K562 (cell line): Measurements from ENCODE around the gene TNFAIP3. TPM values are rescaled to one million over a fixed set of nuclear protein-coding genes. Genes with fewer than 3 reads are reported as not detected.

Experiments
- ARID1B ChIP-seq: fragments of 450-650 bp; IDR thresholded peaks from 2 replicates; pipeline ENCODE4 v1.6.1; 2016; ENCODE audit warnings: antibody characterized with exemption, mild to moderate bottlenecking, inconsistent platforms
- CC2D1A ChIP-seq: fragments of 450-650 bp; IDR thresholded peaks from 2 replicates; pipeline ENCODE4 v1.6.1; 2017; ENCODE audit warnings: mild to moderate bottlenecking
- FOXK2 ChIP-seq, 2 experiments: fragments of 450-650 bp; IDR thresholded peaks in 1 of 2; conservative IDR thresholded peaks in 1 of 2; 2 replicates each; pipeline ENCODE4 v1.6.1; 2016; ENCODE audit warnings: low read depth in 2 of 2, mild to moderate bottlenecking in 1 of 2
- IRF9 ChIP-seq: fragments of 450-650 bp; IDR thresholded peaks from 2 replicates; pipeline ENCODE4 v1.6.1; 2016; ENCODE audit warnings: missing biosample characterization, missing genetic modification characterization
- KLF16 ChIP-seq: IDR thresholded peaks from 2 replicates; pipeline ENCODE4 v1.6.1; 2016; ENCODE audit warnings: antibody characterized with exemption
- NUFIP1 ChIP-seq: fragments of 450-650 bp; IDR thresholded peaks from 2 replicates; pipeline ENCODE4 v1.6.1; 2018; ENCODE audit not compliant: partially characterized antibody
- PTRF ChIP-seq: fragments of 450-650 bp; IDR thresholded peaks from 2 replicates; pipeline ENCODE4 v1.6.1; 2016; ENCODE audit warnings: mild to moderate bottlenecking, missing genetic modification characterization, missing compliant biosample characterization
- STAG1 ChIP-seq: sonication (generic); formaldehyde crosslinking; IDR thresholded peaks from 2 replicates; pipeline ENCODE4 v1.5.0; 2020; ENCODE audit warnings: missing genetic modification reagents, borderline replicate concordance
- ZEB2 ChIP-seq: fragments of 450-650 bp; IDR thresholded peaks from 2 replicates; pipeline ENCODE4 v1.6.1; 2016
- ZNF124 ChIP-seq: sonication (generic); formaldehyde crosslinking; IDR thresholded peaks from 2 replicates; pipeline ENCODE4 v1.8.1; 2022; ENCODE audit warnings: missing genetic modification reagents
- ZNF609 ChIP-seq: sonication (generic); formaldehyde crosslinking; IDR thresholded peaks from 2 replicates; pipeline ENCODE4 v1.8.1; 2023; ENCODE audit warnings: missing genetic modification reagents, mild to moderate bottlenecking, borderline replicate concordance
- ZNF668 ChIP-seq: fragments of 250-450 bp; sonication (Bioruptor Pico); IDR thresholded peaks from 2 replicates; pipeline ENCODE4 v1.8.0; 2022; ENCODE audit warnings: mild to moderate bottlenecking, inconsistent platforms
- polyA plus RNA-seq, 8 experiments: library from polyadenylated mRNA; depleted of rRNA in 4 of 8; stranded (reverse) in 5 of 8; unstranded in 3 of 8; fragments of >200 nt; fragmentation: Nextera tagmentation in 2 of 8; fragmentation: Illumina TruSeq in 1 of 8; extraction: Ambion mirVana in 2 of 8; extraction: Trizol in 1 of 8; gene quantifications; 2 replicates each; pipeline versions ENCODE4 v1.2.1 to v1.2.3, GENCODE V29; 2011 to 2014; ENCODE audit warnings: inconsistent platforms in 1 of 8, missing spikeins in 1 of 8
- total RNA-seq, 7 experiments: library from RNA; depleted of rRNA in 6 of 7; stranded (reverse); fragments of >200 nt in 6 of 7; fragmentation: Illumina TruSeq in 2 of 7; extraction: Trizol in 2 of 7; gene quantifications; 2 replicates each; pipeline versions ENCODE4 v1.2.1 to v1.2.3, GENCODE V29; 2011 to 2021; ENCODE audit warnings: low replicate concordance in 1 of 7

The TNFAIP3 gene
- total and polyA plus RNA-seq, 9 of the 15 experiments (the other 6 are each of a cell fraction or from before 2014, with no cell fraction given), result 0.79 to 17.0 (median 6.4) TPM

DNA sequence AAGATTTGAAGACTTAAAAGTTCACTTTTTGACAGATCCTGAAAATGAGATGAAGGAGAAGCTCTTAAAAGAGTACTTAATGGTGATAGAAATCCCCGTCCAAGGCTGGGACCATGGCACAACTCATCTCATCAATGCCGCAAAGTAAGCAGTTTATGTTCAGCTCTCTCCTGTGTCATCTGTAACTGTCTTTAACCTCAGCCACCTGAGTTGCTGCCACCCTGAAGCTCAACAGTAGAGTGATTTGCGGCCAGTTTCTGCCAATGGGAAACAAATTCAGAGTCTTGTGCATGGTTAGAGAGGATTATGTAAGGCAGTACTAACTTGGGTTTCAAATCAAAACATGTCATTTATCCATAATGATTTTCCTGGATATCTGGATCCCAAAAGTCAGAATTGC, 10.1 kb downstream of the TNFAIP3 start (continued):
- TF ChIP-seq ZNF609 (CRISPR knock-in tag) (no peak), ARID1B (no peak), ZNF124 (CRISPR knock-in tag) (no peak), NUFIP1 (no peak), IRF9 (tag) (no peak), PTRF (no peak), FOXK2 (conservative IDR thresholded peaks at IDR 0.05 in 1 of 2, IDR thresholded peaks at IDR 0.05 in 1 of 2; ENCODE audit: low read depth in 2 of 2) (no peak), CC2D1A (no peak), STAG1 (CRISPR knock-in tag) (no peak), KLF16 (no peak), ZEB2 (no peak), ZNF668 (no peak)
